ENCODE measurements around the gene SLFN12. TPM values are rescaled to one million over a fixed set of nuclear protein-coding genes. Genes with fewer than 3 reads are reported as not detected.

The SLFN12 gene
- total RNA-seq, 3 donors from 2014 or later = 6.4 to 12.4 (median 11.5) TPM

- Histone ChIP-seq H3K27ac (no peak overlapping the region), H3K4me3 (no peak overlapping the region), H3K9me3 (no peaks in the 10 kb centered on the region), H3K36me3 (no peaks in the 10 kb centered on the region), H3K27me3 (no peaks in the 10 kb centered on the region), H3K4me1 (no peaks in the 10 kb centered on the region)
- TF ChIP-seq POLR2AphosphoS5 (IDR thresholded peaks at IDR 0.05) (no peak), POLR2A (IDR thresholded peaks at IDR 0.05) (no peak)
- TF ChIP-seq, protein P1, sequence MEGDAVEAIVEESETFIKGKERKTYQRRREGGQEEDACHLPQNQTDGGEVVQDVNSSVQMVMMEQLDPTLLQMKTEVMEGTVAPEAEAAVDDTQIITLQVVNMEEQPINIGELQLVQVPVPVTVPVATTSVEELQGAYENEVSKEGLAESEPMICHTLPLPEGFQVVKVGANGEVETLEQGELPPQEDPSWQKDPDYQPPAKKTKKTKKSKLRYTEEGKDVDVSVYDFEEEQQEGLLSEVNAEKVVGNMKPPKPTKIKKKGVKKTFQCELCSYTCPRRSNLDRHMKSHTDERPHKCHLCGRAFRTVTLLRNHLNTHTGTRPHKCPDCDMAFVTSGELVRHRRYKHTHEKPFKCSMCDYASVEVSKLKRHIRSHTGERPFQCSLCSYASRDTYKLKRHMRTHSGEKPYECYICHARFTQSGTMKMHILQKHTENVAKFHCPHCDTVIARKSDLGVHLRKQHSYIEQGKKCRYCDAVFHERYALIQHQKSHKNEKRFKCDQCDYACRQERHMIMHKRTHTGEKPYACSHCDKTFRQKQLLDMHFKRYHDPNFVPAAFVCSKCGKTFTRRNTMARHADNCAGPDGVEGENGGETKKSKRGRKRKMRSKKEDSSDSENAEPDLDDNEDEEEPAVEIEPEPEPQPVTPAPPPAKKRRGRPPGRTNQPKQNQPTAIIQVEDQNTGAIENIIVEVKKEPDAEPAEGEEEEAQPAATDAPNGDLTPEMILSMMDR (IDR thresholded peaks at IDR 0.05) = no peak
- no peak for DNase-seq (ENCODE audit: low spot score in 2 of 2)
- intact Hi-C loops (cut with DNase I; ENCODE audit: low total_unique reads) = no loop called here
Observed at GRCh38 chr17:35377706-35378105, 54.6 kb downstream of the SLFN12 start.

GRCh38 chr17:35377068-35377467 lies 55.2 kb downstream of the SLFN12 start:
- Histone ChIP-seq H3K27ac (no peak overlapping the region), H3K4me3 (no peak overlapping the region), H3K36me3 (no peaks in the 10 kb centered on the region), H3K27me3 (no peaks in the 10 kb centered on the region), H3K4me1 (no peaks in the 10 kb centered on the region), H3K9me3 (no peaks in the 10 kb centered on the region)
- no peak for DNase-seq (ENCODE audit: low spot score in 2 of 2)
- TF ChIP-seq POLR2AphosphoS5 (IDR thresholded peaks at IDR 0.05) (no peak), POLR2A (IDR thresholded peaks at IDR 0.05) (no peak)
- intact Hi-C loops (cut with DNase I; ENCODE audit: low total_unique reads) = no loop called here

DNA sequence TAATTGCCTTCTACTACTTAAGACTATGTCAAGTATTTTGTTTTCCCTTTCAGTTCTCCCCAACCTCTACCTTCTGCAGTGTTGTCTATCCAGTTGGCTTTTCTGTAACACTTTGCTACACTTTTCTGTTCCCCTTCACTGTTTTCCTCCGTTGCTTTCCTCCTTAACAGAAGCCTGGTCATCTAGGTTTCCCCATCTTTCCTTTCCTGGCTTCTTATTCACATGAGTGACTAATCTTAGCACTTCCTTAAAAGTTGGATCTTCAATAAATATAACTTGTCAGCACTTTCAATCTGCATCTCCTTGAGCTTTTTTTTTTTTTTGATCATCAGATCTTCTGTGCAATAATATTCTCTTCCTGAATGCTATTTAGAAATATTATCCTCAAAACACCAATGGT lies 56.1 kb downstream of the SLFN12 start:
- intact Hi-C loops (cut with DNase I; ENCODE audit: low total_unique reads) = no loop called here

DNA sequence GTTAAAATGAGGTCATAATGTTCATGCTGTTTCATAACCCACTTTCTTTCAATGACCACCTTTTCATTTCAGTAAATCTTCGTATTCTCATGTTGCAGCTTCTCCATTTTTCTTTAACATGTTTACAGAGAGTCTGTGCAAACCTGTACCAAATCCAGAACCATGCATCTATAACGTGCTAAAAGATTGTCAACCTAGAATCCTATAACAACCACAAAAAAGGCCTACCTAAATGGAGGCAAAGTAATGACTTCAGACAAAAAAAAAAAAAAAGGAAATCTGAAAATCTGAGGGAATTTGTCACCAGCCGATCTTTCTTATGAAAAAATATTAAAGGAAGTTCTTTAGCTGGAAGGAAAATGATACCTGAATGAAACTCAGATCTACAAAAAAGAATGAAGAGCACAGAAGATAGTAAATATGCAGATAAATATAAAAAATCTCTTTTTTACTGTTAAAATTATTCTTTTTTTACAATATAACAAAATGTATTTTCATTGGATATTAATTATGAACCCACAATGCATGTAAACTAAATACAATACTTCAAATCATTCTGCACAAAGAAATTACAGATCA lies 57.4 kb downstream of the SLFN12 start:
- Histone ChIP-seq H3K36me3 (no peaks in the 10 kb centered on the region), H3K9me3 (peaks cover 0 to 6% of the 10 kb centered on the region in 2 donors), H3K27ac (peak overlapping the region; percentile 88 to 89), H3K4me1 (no peaks in the 10 kb centered on the region), H3K27me3 (no peaks in the 10 kb centered on the region), H3K4me3 (peak overlapping the region; percentile 66 to 83 (median 81))
- intact Hi-C loops (cut with DNase I; ENCODE audit: low total_unique reads) = no loop called here
- no peak for DNase-seq (ENCODE audit: low spot score in 2 of 2)
- TF ChIP-seq POLR2AphosphoS5 (IDR thresholded peaks at IDR 0.05) = no peak
- no peak for TF ChIP-seq POLR2A (IDR thresholded peaks at IDR 0.05)
- TF ChIP-seq, protein P1 (IDR thresholded peaks at IDR 0.05) = no peak

More for the DNA sequence above, 56.1 kb downstream of the SLFN12 start:
- no peak for TF ChIP-seq POLR2AphosphoS5 (IDR thresholded peaks at IDR 0.05)
- peak overlapping the region; percentile 54 to 62 for H3K27ac ChIP-seq
- H3K36me3 ChIP-seq = no peaks in the 10 kb centered on the region
- H3K27me3 ChIP-seq = no peaks in the 10 kb centered on the region
- no peak for DNase-seq (ENCODE audit: low spot score in 2 of 2)
- no peaks in the 10 kb centered on the region for H3K4me1 ChIP-seq
- H3K4me3 ChIP-seq = peak overlapping the region in 1 of 3 donors; percentile 16
- no peaks in the 10 kb centered on the region for H3K9me3 ChIP-seq

DNA sequence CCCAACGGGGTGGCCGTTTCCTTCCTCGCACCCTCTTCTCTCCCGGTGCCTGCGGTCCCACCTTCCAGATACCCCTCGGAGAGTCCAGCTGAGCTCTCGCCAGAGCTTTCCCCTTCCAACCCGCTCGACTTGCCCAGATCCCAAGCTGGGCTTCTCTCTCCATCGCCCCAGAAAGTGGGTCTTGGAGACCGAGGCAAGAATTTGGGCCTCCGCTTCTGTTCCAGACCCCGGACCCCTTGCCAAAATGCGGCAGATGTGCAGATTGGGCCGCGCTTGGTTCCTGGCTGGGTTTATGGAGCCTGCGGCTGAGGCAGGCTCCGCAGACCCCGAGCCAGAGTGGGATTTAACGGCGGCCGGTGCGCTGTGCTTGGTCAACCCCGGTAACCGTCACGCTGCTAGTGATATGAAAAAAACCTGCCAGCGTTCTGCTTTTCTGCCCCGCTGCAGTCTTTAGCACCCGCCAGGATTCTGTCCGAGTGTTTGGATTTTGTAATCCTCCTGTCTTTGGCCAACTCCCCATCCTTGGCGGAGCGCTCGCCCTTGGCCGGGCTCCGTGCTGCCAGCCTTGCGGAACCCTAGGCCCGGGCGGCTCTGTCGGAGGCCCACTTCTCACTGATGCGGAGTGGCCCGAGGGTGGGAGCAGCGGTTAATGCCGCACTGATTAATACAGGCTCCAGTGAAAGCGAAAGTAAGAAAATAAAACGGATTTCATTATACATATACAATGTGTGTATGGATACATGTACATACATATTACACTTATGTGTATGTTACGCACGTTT lies 58.1 kb downstream of the SLFN12 start:
- H3K27me3 ChIP-seq = no peaks in the 10 kb centered on the region
- no peaks in the 10 kb centered on the region for H3K36me3 ChIP-seq
- no peaks in the 10 kb centered on the region for H3K4me1 ChIP-seq
- peak overlapping the region; percentile 66 to 83 (median 81) for H3K4me3 ChIP-seq
- TF ChIP-seq POLR2A (IDR thresholded peaks at IDR 0.05) = no peak
- peak in 1 of 3 donors; percentile 26 for TF ChIP-seq POLR2AphosphoS5 (IDR thresholded peaks at IDR 0.05)
- TF ChIP-seq, protein P1 (IDR thresholded peaks at IDR 0.05) = no peak
- peak overlapping the region; percentile 88 to 89 for H3K27ac ChIP-seq
- intact Hi-C loops (cut with DNase I; ENCODE audit: low total_unique reads) = no loop called here
- peaks cover 0 to 6% of the 10 kb centered on the region in 2 donors for H3K9me3 ChIP-seq
- DNase-seq (ENCODE audit: low spot score in 2 of 2) = no peak

GRCh38 chr17:35373534-35373983 lies 58.7 kb downstream of the SLFN12 start, which contains the start of gene SLFN11:
TSS of gene SLFN11 (minus strand) at chr17:35373621. CDS start at chr17:35363807, 9,814 bp downstream.
- Histone ChIP-seq H3K9me3 (peaks cover 0 to 6% of the 10 kb centered on the region in 2 donors), H3K4me1 (no peaks in the 10 kb centered on the region), H3K27me3 (no peaks in the 10 kb centered on the region), H3K27ac (peak within 1 kb of the TSS; percentile 88 to 89), H3K36me3 (no peaks in the 10 kb centered on the region), H3K4me3 (peak within 1 kb of the TSS; percentile 66 to 83 (median 81))
- TF ChIP-seq POLR2A (IDR thresholded peaks at IDR 0.05) = peak; percentile 86
- TF ChIP-seq, protein P1 (IDR thresholded peaks at IDR 0.05) = no peak
- TF ChIP-seq POLR2AphosphoS5 (IDR thresholded peaks at IDR 0.05) = peak; percentile 82 to 89 (median 87)
- intact Hi-C loops (cut with DNase I; ENCODE audit: low total_unique reads) = no loop called here
- peak in 1 of 2 donors; percentile 64 for DNase-seq (ENCODE audit: low spot score in 2 of 2)

All from breast epithelium (tissue), 4 donors.